ENCODE measurements around the gene SMOC2.
"Not testable (repeated sequence)": the region's sequence is repeated elsewhere in the genome, so short reads cannot be mapped to it uniquely, and the experiment has no call there.

The SMOC2 gene

GRCh38 chr6:168670401-168670985 lies 229.5 kb downstream of the SMOC2 start:
- Mint-ChIP-seq H3K4me3 (no peak overlapping the region), H3K27me3 (peaks cover 20% of the 10 kb centered on the region), H3K27ac (peak overlapping the region in 1 of 2 donors; percentile 56), H3K9me3 (no peaks in the 10 kb centered on the region), H3K4me1 (no peaks in the 10 kb centered on the region)
- DNase-seq (no peak), ATAC-seq (no peak)

- ATAC-seq (peak; percentile 32), DNase-seq (no peak)
- Mint-ChIP-seq H3K27me3 (peaks cover 25% of the 10 kb centered on the region), H3K27ac (no peak overlapping the region), H3K4me3 (no peak overlapping the region), H3K9me3 (no peaks in the 10 kb centered on the region), H3K4me1 (no peaks in the 10 kb centered on the region)
These were observed 230.3 kb downstream of the SMOC2 start for GRCh38 chr6:168671028-168671862.

GRCh38 chr6:168671863-168672546 lies 231.0 kb downstream of the SMOC2 start:
- ATAC-seq (no peak), DNase-seq (no peak)
- Mint-ChIP-seq H3K4me3 (no peak overlapping the region), H3K9me3 (no peaks in the 10 kb centered on the region), H3K27me3 (peaks cover 25% of the 10 kb centered on the region), H3K4me1 (no peaks in the 10 kb centered on the region), H3K27ac (no peak overlapping the region)

GRCh38 chr6:168674595-168674994 lies 233.6 kb downstream of the SMOC2 start:
- H3K4me3 Mint-ChIP-seq = no peak overlapping the region
- peaks cover 25% of the 10 kb centered on the region for H3K27me3 Mint-ChIP-seq
- no peak for DNase-seq
- ATAC-seq = no peak
- no peaks in the 10 kb centered on the region for H3K9me3 Mint-ChIP-seq
- H3K4me1 Mint-ChIP-seq = no peaks in the 10 kb centered on the region
- no peak overlapping the region for H3K27ac Mint-ChIP-seq

- Mint-ChIP-seq H3K4me1 (no peaks in the 10 kb centered on the region), H3K4me3 (no peak overlapping the region), H3K9me3 (no peaks in the 10 kb centered on the region), H3K27ac (no peak overlapping the region), H3K27me3 (peaks cover 25% of the 10 kb centered on the region)
- no peak for DNase-seq
- no peak for ATAC-seq
These were observed 234.4 kb downstream of the SMOC2 start for GRCh38 chr6:168675375-168675774.

GRCh38 chr6:168675933-168676551 lies 235.1 kb downstream of the SMOC2 start:
- H3K27me3 Mint-ChIP-seq = peaks cover 25% of the 10 kb centered on the region
- H3K4me3 Mint-ChIP-seq = no peak overlapping the region
- H3K27ac Mint-ChIP-seq = no peak overlapping the region
- DNase-seq (no peak), ATAC-seq (no peak)
- no peaks in the 10 kb centered on the region for H3K4me1 Mint-ChIP-seq
- no peaks in the 10 kb centered on the region for H3K9me3 Mint-ChIP-seq

- ATAC-seq (no peak), DNase-seq (no peak)
- Mint-ChIP-seq H3K4me1 (no peaks in the 10 kb centered on the region), H3K9me3 (no peaks in the 10 kb centered on the region), H3K4me3 (no peak overlapping the region), H3K27me3 (peaks cover 25% of the 10 kb centered on the region), H3K27ac (peak overlapping the region in 1 of 2 donors; percentile 35)
These were observed 235.8 kb downstream of the SMOC2 start for GRCh38 chr6:168676552-168677322.

GRCh38 chr6:168677323-168677781 lies 236.4 kb downstream of the SMOC2 start:
- H3K4me1 Mint-ChIP-seq, DNase-seq, H3K4me3 Mint-ChIP-seq, H3K27ac Mint-ChIP-seq, ATAC-seq, H3K9me3 Mint-ChIP-seq: not testable (repeated sequence)
- H3K27me3 Mint-ChIP-seq = peaks cover 25% of the 10 kb centered on the region

GRCh38 chr6:168678077-168678476 lies 237.1 kb downstream of the SMOC2 start:
- Mint-ChIP-seq H3K4me1 (no peaks in the 10 kb centered on the region), H3K27ac (no peak overlapping the region), H3K4me3 (no peak overlapping the region), H3K9me3 (no peaks in the 10 kb centered on the region), H3K27me3 (peaks cover 30% of the 10 kb centered on the region)
- ATAC-seq (no peak), DNase-seq (no peak)

GRCh38 chr6:168678588-168678987 lies 237.6 kb downstream of the SMOC2 start:
- Mint-ChIP-seq H3K27me3 (peaks cover 35% of the 10 kb centered on the region), H3K4me3 (no peak overlapping the region), H3K27ac (no peak overlapping the region), H3K9me3 (no peaks in the 10 kb centered on the region), H3K4me1 (no peaks in the 10 kb centered on the region)
- DNase-seq = no peak
- no peak for ATAC-seq

GRCh38 chr6:168681748-168682147 lies 240.8 kb downstream of the SMOC2 start:
- Mint-ChIP-seq H3K27ac (no peak overlapping the region), H3K9me3 (no peaks in the 10 kb centered on the region), H3K4me3 (no peak overlapping the region), H3K4me1 (no peaks in the 10 kb centered on the region), H3K27me3 (peaks cover 24% of the 10 kb centered on the region)
- ATAC-seq = no peak
- no peak for DNase-seq

GRCh38 chr6:168683621-168684020 lies 242.6 kb downstream of the SMOC2 start:
- DNase-seq (no peak), ATAC-seq (no peak)
- Mint-ChIP-seq H3K4me3 (no peak overlapping the region), H3K4me1 (no peaks in the 10 kb centered on the region), H3K9me3 (no peaks in the 10 kb centered on the region), H3K27ac (no peak overlapping the region), H3K27me3 (peaks cover 34% of the 10 kb centered on the region)

- no peaks in the 10 kb centered on the region for H3K9me3 Mint-ChIP-seq
- no peaks in the 10 kb centered on the region for H3K4me1 Mint-ChIP-seq
- peaks cover 34% of the 10 kb centered on the region for H3K27me3 Mint-ChIP-seq
- no peak overlapping the region for H3K4me3 Mint-ChIP-seq
- DNase-seq (no peak), ATAC-seq (no peak)
- no peak overlapping the region for H3K27ac Mint-ChIP-seq
These were observed 243.5 kb downstream of the SMOC2 start for GRCh38 chr6:168684471-168684870.

GRCh38 chr6:168684906-168685305 lies 243.9 kb downstream of the SMOC2 start:
- ATAC-seq (no peak), DNase-seq (no peak)
- Mint-ChIP-seq H3K27me3 (peaks cover 34% of the 10 kb centered on the region), H3K9me3 (no peaks in the 10 kb centered on the region), H3K4me1 (no peaks in the 10 kb centered on the region), H3K4me3 (no peak overlapping the region), H3K27ac (no peak overlapping the region)

Data from stimulated activated naive CD8-positive, alpha-beta T cell treated with anti-CD3 and anti-CD28 coated beads, Interleukin-15, amount 100 ng/mL, for 72 hours (primary cell).